Activated CD4-positive, CD25-positive, alpha-beta regulatory T cell treated with anti-CD3 and anti-CD28 coated beads, Interleukin-2, amount 50 U/mL, for 24 hours (primary cell): ENCODE measurements around the gene PPP1CA.
"Not testable (repeated sequence)": the region's sequence is repeated elsewhere in the genome, so short reads cannot be mapped to it uniquely, and the experiment has no call there.

ENCODE experiments used
- ATAC-seq, 2 donors: fragments of 150-1000 bp; cut with Tn5 transposase; one replicate each; pipeline ENCODE4 v1.10.0; 2021; ENCODE audit warnings: mild to moderate bottlenecking in 1 of 2, moderate library complexity in 1 of 2

Gene PPP1CA

GRCh38 chr11:67416416-67417335 lies 15.0 kb upstream of the PPP1CA start:
- ATAC-seq = no peak

- ATAC-seq = no peak
Measured at GRCh38 chr11:67415501-67416304, 14.0 kb upstream of the PPP1CA start, which contains the start of gene CARNS1. TSS of gene CARNS1 (plus strand) at chr11:67415678. CDS start at chr11:67416200, 522 bp downstream.

GRCh38 chr11:67413266-67413849 lies 11.7 kb upstream of the PPP1CA start:
- no peak for ATAC-seq

- no peak for ATAC-seq
Measured at GRCh38 chr11:67412495-67413179, 11.0 kb upstream of the PPP1CA start.

GRCh38 chr11:67411785-67412152 lies 10.1 kb upstream of the PPP1CA start:
- no peak for ATAC-seq

GRCh38 chr11:67410984-67411784 lies 9.5 kb upstream of the PPP1CA start:
- no peak for ATAC-seq

- ATAC-seq = no peak
Measured at GRCh38 chr11:67410369-67410831, 8.7 kb upstream of the PPP1CA start.

GRCh38 chr11:67409781-67410368 lies 8.2 kb upstream of the PPP1CA start:
- ATAC-seq = no peak

- peak; percentile 67 for ATAC-seq
Measured at GRCh38 chr11:67409261-67409666, 7.6 kb upstream of the PPP1CA start.

GRCh38 chr11:67408437-67409200 lies 7.0 kb upstream of the PPP1CA start:
- no peak for ATAC-seq

GRCh38 chr11:67407688-67408163 lies 6.1 kb upstream of the PPP1CA start:
- ATAC-seq = no peak

GRCh38 chr11:67406969-67407687 lies 5.5 kb upstream of the PPP1CA start:
- ATAC-seq = no peak

GRCh38 chr11:67406420-67406968 lies 4.8 kb upstream of the PPP1CA start:
- no peak for ATAC-seq

GRCh38 chr11:67405688-67406339 lies 4.2 kb upstream of the PPP1CA start:
- ATAC-seq = no peak

- ATAC-seq = no peak
Measured at GRCh38 chr11:67405196-67405567, 3.5 kb upstream of the PPP1CA start.

- ATAC-seq = no peak
Measured at GRCh38 chr11:67404515-67405195, 3.0 kb upstream of the PPP1CA start.

GRCh38 chr11:67403085-67403484 lies 1.4 kb upstream of the PPP1CA start:
- not testable (repeated sequence) for ATAC-seq

- ATAC-seq = not testable (repeated sequence)
Measured at GRCh38 chr11:67402192-67402839, 658 bp upstream of the PPP1CA start.
